Neural cell (in vitro differentiated cells): ENCODE data around the gene AS3MT.

Experiments used
- CTCF ChIP-seq: fragments of 450-650 bp; IDR thresholded peaks from 2 replicates; pipeline ENCODE4 v1.5.1; 2014; ENCODE audit warnings: antibody characterized with exemption, mild to moderate bottlenecking, moderate library complexity; ENCODE audit not compliant: poor library complexity, severe bottlenecking
- EP300 ChIP-seq: fragments of 450-650 bp; conservative IDR thresholded peaks from 2 replicates; pipeline ENCODE4 v1.6.1; 2014; ENCODE audit warnings: antibody characterized with exemption, mild to moderate bottlenecking, moderate library complexity; ENCODE audit not compliant: poor library complexity, severe bottlenecking
- EZH2 ChIP-seq: fragments of 200-600, 300-800 bp; shearing (Covaris generic), sonication (generic); IDR thresholded peaks from 2 replicates; pipeline ENCODE4 v1.6.1; 2014; ENCODE audit warnings: antibody characterized with exemption, low read length, borderline replicate concordance, mild to moderate bottlenecking; ENCODE audit not compliant: insufficient read depth, poor library complexity, severe bottlenecking
- POLR2AphosphoS5 ChIP-seq: IDR thresholded peaks from 2 replicates; pipeline ENCODE4 v1.6.1; 2012
- REST ChIP-seq: IDR thresholded peaks from 2 replicates; pipeline ENCODE4 v1.6.1; 2012; ENCODE audit warnings: borderline replicate concordance
- TAF1 ChIP-seq: IDR thresholded peaks from 2 replicates; pipeline ENCODE4 v1.6.1; 2012; ENCODE audit warnings: low read depth

GRCh38 chr10:102919246-102919959, 50.1 kb downstream of the AS3MT start:
- TF ChIP-seq CTCF: no peak
- no peak for TF ChIP-seq TAF1
- peak; percentile 42 for TF ChIP-seq POLR2AphosphoS5
- no peak for TF ChIP-seq EZH2
- TF ChIP-seq REST: no peak
- TF ChIP-seq EP300: no peak
